B cell (primary cell): ENCODE measurements around the gene RGL3.

Experiments used
- EZH2 ChIP-seq: IDR thresholded peaks from 2 replicates; pipeline ENCODE4 v1.6.1; 2012; ENCODE audit warnings: borderline replicate concordance, low read depth, mild to moderate bottlenecking, moderate library complexity, low read length; ENCODE audit not compliant: insufficient read depth, poor library complexity, severe bottlenecking
- TF ChIP-seq, protein P1 (sequence below): fragments of 200-600 bp; IDR thresholded peaks from one replicate; pipeline ENCODE4 v1.8.0; 2022; ENCODE audit warnings: antibody characterized with exemption, mild to moderate bottlenecking

DNA sequence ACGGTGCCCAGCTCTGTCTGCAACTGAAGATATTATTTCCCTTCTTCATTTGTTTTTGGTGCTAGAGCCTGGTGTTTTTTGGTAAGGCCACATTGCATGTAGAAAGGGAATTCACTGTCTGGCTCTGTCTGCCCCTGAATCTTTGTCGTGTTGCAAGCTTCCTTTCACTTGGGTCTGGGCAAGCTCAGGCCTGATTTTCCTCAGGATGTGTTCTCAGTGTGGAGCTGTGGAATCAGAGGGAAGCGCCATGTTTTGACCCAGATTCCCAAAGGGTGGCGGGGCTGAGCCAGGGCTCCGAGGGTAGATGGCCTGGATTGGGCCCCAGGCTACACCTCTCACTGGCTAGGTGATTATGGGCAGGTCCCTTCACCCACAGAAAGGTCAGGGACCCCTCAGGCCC is 24.9 kb upstream of the RGL3 start:
- no peak for TF ChIP-seq EZH2
- TF ChIP-seq, protein P1, sequence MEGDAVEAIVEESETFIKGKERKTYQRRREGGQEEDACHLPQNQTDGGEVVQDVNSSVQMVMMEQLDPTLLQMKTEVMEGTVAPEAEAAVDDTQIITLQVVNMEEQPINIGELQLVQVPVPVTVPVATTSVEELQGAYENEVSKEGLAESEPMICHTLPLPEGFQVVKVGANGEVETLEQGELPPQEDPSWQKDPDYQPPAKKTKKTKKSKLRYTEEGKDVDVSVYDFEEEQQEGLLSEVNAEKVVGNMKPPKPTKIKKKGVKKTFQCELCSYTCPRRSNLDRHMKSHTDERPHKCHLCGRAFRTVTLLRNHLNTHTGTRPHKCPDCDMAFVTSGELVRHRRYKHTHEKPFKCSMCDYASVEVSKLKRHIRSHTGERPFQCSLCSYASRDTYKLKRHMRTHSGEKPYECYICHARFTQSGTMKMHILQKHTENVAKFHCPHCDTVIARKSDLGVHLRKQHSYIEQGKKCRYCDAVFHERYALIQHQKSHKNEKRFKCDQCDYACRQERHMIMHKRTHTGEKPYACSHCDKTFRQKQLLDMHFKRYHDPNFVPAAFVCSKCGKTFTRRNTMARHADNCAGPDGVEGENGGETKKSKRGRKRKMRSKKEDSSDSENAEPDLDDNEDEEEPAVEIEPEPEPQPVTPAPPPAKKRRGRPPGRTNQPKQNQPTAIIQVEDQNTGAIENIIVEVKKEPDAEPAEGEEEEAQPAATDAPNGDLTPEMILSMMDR = no peak
